NCI-H2227 treated with DMSO at 0.1 percent for 48 hours (cell line): ENCODE measurements around the gene ZDHHC5.

ENCODE experiments used
- DNase-seq: peaks from one replicate; lab custom pipeline; 2025; lab: John Stamatoyannopoulos, UW

The ZDHHC5 gene

GRCh38 chr11:57667736-57668433 lies at the start of gene ZDHHC5:
TSS of gene ZDHHC5 (plus strand) at chr11:57668114. CDS start at chr11:57673091, 4,977 bp downstream.
- peak; percentile 100 for DNase-seq

- DNase-seq = no peak
Observed at GRCh38 chr11:57618438-57618837, 49.5 kb upstream of the ZDHHC5 start.

- DNase-seq = no peak
Observed at GRCh38 chr11:57619331-57619730, 48.6 kb upstream of the ZDHHC5 start.

- no peak for DNase-seq
Observed at GRCh38 chr11:57620467-57620866, 47.4 kb upstream of the ZDHHC5 start.

- DNase-seq = peak; percentile 89
Observed at GRCh38 chr11:57622263-57622662, 45.7 kb upstream of the ZDHHC5 start.

- DNase-seq = no peak
Observed at GRCh38 chr11:57624864-57625263, 43.0 kb upstream of the ZDHHC5 start.

GRCh38 chr11:57626895-57627294 lies 41.0 kb upstream of the ZDHHC5 start:
- DNase-seq = no peak

- no peak for DNase-seq
Observed at GRCh38 chr11:57630171-57630570, 37.7 kb upstream of the ZDHHC5 start.

GRCh38 chr11:57632116-57632515 lies 35.8 kb upstream of the ZDHHC5 start:
- DNase-seq = no peak

- DNase-seq = no peak
Observed at GRCh38 chr11:57633394-57634070, 34.4 kb upstream of the ZDHHC5 start.

GRCh38 chr11:57634311-57634710 lies 33.6 kb upstream of the ZDHHC5 start:
- no peak for DNase-seq

GRCh38 chr11:57635246-57635645 lies 32.7 kb upstream of the ZDHHC5 start:
- DNase-seq = no peak

GRCh38 chr11:57637626-57638004 lies 30.3 kb upstream of the ZDHHC5 start:
- no peak for DNase-seq

- DNase-seq = peak; percentile 93
Observed at GRCh38 chr11:57638005-57638781, 29.7 kb upstream of the ZDHHC5 start.

GRCh38 chr11:57638811-57639320 lies 29.0 kb upstream of the ZDHHC5 start:
- no peak for DNase-seq

GRCh38 chr11:57639321-57640067 lies 28.4 kb upstream of the ZDHHC5 start:
- DNase-seq = peak; percentile 95

GRCh38 chr11:57640068-57640800 lies 27.7 kb upstream of the ZDHHC5 start:
- no peak for DNase-seq

- DNase-seq = peak; percentile 51
Observed at GRCh38 chr11:57641011-57641807, 26.7 kb upstream of the ZDHHC5 start.

- no peak for DNase-seq
Observed at GRCh38 chr11:57643802-57644201, 24.1 kb upstream of the ZDHHC5 start.
